ENCODE measurements around the gene LRRC8D. TPM values are rescaled to one million over a fixed set of nuclear protein-coding genes. Genes with fewer than 3 reads are reported as not detected.

The LRRC8D gene
- total RNA-seq, 1 experiment from 2014 or later = 37.2 TPM

DNA sequence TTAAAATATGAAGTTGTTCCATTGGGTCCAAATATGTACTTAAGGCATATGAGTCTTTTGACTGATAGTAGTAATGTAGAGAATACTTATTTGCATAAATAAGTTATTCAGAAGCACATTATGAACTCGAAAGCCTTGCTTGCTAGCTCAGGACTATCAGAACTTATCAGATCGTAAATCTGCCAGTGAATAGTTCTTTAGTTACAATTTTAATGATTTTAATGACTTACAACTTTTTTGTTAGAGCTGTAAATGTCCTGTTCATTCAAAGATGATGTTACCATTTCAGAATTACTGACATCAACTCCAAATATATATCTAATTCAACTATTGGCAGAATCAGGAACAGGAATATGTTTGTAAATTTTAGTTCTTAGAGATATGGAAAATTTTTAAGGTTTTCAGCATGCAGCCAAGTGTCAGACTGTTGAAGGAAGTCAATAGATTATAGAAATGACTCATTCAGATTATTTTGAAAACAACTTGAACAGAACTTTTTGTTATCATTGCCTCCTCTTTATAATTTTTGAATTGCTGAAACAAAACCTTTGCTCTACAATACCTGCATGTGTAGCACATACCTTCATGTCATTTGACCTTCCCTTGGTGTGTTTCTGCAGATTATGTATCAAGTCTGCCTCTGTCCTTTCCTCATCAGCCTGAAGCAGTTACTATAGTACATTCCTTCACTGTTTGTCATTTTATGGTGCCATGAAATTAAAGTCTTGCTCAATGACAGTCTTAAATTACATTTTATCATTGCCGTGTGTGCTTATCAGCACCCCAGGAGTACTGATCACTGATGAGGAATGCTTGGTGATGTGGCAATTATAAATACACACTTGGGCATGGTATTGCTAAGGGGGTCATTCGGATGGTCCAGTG lies 44.9 kb downstream of the LRRC8D start:
- no peak overlapping the region for H2BK15ac ChIP-seq (ENCODE audit: low read depth, low read length)
- no peak overlapping the region for H4K8ac ChIP-seq (replicated peaks; ENCODE audit: insufficient read length, low read depth, low read length)
- H3K14ac ChIP-seq (ENCODE audit: insufficient read depth, low read length) = no peak overlapping the region
- H3K27me3 ChIP-seq (ENCODE audit: insufficient read depth, low read length) = no peaks in the 10 kb centered on the region
- no peak overlapping the region for H3K56ac ChIP-seq (ENCODE audit: insufficient read length, low read depth, low read length)
- no peaks in the 10 kb centered on the region for H3K9me3 ChIP-seq (ENCODE audit: control insufficient read depth, low read depth, low read length)
- H2AFZ ChIP-seq (ENCODE audit: low read length) = no peak overlapping the region
- no peak overlapping the region for H2BK20ac ChIP-seq (ENCODE audit: low read depth, low read length, poor library complexity, severe bottlenecking)
- H3K23me2 ChIP-seq (ENCODE audit: insufficient read length, low read depth, low read length, poor library complexity, severe bottlenecking) = no peaks in the 10 kb centered on the region
- H3K4ac ChIP-seq (ENCODE audit: low read depth, low read length) = no peak overlapping the region
- H3K27ac Mint-ChIP-seq = no peak overlapping the region; a peak in 1 of 7 replicates
- no peak overlapping the region for H4K91ac ChIP-seq (ENCODE audit: insufficient read length, low read depth, low read length)
- H3K4me3 Mint-ChIP-seq = no peak overlapping the region
- H2BK120ac ChIP-seq (ENCODE audit: low read depth, low read length, poor library complexity, severe bottlenecking) = no peak overlapping the region
- no peaks in the 10 kb centered on the region for H3K79me1 ChIP-seq (ENCODE audit: insufficient read depth, low read depth, low read length, poor library complexity, severe bottlenecking)
- DNase-seq = no peak
- H3K4me2 ChIP-seq (ENCODE audit: insufficient read depth, insufficient read length, low read length) = no peak overlapping the region
- no peaks in the 10 kb centered on the region for H4K20me1 ChIP-seq (ENCODE audit: control insufficient read depth, insufficient read depth, insufficient read length)
- peaks cover 36 to 42% of the 10 kb centered on the region in 2 experiments for H3K4me1 Mint-ChIP-seq
- H2AK5ac ChIP-seq (ENCODE audit: insufficient read length, low read length) = no peak overlapping the region
- 0 out of 2 replicates have a peak, but pooled peaks cover 2% of the 10 kb centered on the region for H3K79me2 ChIP-seq (ENCODE audit: insufficient read depth, low read length)
- H3K23ac ChIP-seq (ENCODE audit: insufficient read length, low read depth, low read length) = no peak overlapping the region
- no peak overlapping the region for H3K18ac ChIP-seq (ENCODE audit: insufficient read length, low read depth, low read length)
- no peak overlapping the region for H3K27ac ChIP-seq (ENCODE audit: insufficient read length, low read depth, low read length)
- no peaks in the 10 kb centered on the region for H3K9me3 Mint-ChIP-seq
- H3K9ac ChIP-seq (ENCODE audit: extremely low read depth, insufficient read length, low read length) = no peak overlapping the region
- no peak for TF ChIP-seq CTCF (conservative IDR thresholded peaks at IDR 0.05)
- H3K4me1 ChIP-seq (ENCODE audit: insufficient read depth, low read length) = peaks cover 3% of the 10 kb centered on the region; the same call in 1 of the 2 replicates
- no peak overlapping the region for H2BK5ac ChIP-seq (ENCODE audit: insufficient read length, low read length)
- no CpG with 5 or more reads among the region's 4 CpGs for WGBS (ENCODE audit: extremely low coverage, insufficient read length, low lambda C conversion rate)
- H4K5ac ChIP-seq (ENCODE audit: insufficient read length, low read depth, low read length) = no peak overlapping the region
- peaks cover 20 to 23% (median 21%) of the 10 kb centered on the region in 3 experiments; a peak in 6 of 7 replicates for H3K36me3 Mint-ChIP-seq (ENCODE audit: insufficient read depth in 1 of 3, low read depth in 3 of 3)
- no peak overlapping the region for H3T11ph ChIP-seq (ENCODE audit: low read length)
- no peaks in the 10 kb centered on the region for H3K27me3 Mint-ChIP-seq (ENCODE audit: low read depth)
- no peak overlapping the region for H2BK12ac ChIP-seq (ENCODE audit: insufficient read length, low read depth, low read length)

All from H9 (cell line).